ENCODE measurements around the gene AKR1E2.

GRCh38 chr10:4819707-4820106, 6.3 kb upstream of the AKR1E2 start:
- TF ChIP-seq, protein P1, sequence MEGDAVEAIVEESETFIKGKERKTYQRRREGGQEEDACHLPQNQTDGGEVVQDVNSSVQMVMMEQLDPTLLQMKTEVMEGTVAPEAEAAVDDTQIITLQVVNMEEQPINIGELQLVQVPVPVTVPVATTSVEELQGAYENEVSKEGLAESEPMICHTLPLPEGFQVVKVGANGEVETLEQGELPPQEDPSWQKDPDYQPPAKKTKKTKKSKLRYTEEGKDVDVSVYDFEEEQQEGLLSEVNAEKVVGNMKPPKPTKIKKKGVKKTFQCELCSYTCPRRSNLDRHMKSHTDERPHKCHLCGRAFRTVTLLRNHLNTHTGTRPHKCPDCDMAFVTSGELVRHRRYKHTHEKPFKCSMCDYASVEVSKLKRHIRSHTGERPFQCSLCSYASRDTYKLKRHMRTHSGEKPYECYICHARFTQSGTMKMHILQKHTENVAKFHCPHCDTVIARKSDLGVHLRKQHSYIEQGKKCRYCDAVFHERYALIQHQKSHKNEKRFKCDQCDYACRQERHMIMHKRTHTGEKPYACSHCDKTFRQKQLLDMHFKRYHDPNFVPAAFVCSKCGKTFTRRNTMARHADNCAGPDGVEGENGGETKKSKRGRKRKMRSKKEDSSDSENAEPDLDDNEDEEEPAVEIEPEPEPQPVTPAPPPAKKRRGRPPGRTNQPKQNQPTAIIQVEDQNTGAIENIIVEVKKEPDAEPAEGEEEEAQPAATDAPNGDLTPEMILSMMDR (IDR thresholded peaks at IDR 0.05; ENCODE audit: insufficient read depth, low read length, poor library complexity, severe bottlenecking): no peak
- no peak for TF ChIP-seq EZH2phosphoT487 (conservative IDR thresholded peaks at IDR 0.05; ENCODE audit: low read length)

Measured in SU-DHL-6 (cell line).